Activated CD8-positive, alpha-beta memory T cell treated with anti-CD3 and anti-CD28 coated beads, Interleukin-2, amount 50 U/mL, for 4 hours (primary cell): Measurements from ENCODE around the gene PEPD.

Experiments
- DNase-seq: peaks from one replicate; pipeline ENCODE4 v3.0.0-alpha.2; 2020

The PEPD gene

GRCh38 chr19:33510462-33511194 is 11.0 kb downstream of the PEPD start:
- DNase-seq = no peak

GRCh38 chr19:33509774-33510173 is 11.8 kb downstream of the PEPD start:
- no peak for DNase-seq

GRCh38 chr19:33508941-33509614 is 12.5 kb downstream of the PEPD start:
- DNase-seq = no peak

- no peak for DNase-seq
These were observed 13.2 kb downstream of the PEPD start for GRCh38 chr19:33508431-33508830.

- DNase-seq = no peak
These were observed 13.6 kb downstream of the PEPD start for GRCh38 chr19:33508009-33508408.

- no peak for DNase-seq
These were observed 14.3 kb downstream of the PEPD start for GRCh38 chr19:33507021-33507956.

GRCh38 chr19:33506498-33506897 is 15.1 kb downstream of the PEPD start:
- DNase-seq = no peak

GRCh38 chr19:33505823-33506222 is 15.8 kb downstream of the PEPD start:
- DNase-seq = no peak

- no peak for DNase-seq
These were observed 16.4 kb downstream of the PEPD start for GRCh38 chr19:33505148-33505547.

GRCh38 chr19:33504058-33504444 is 17.5 kb downstream of the PEPD start:
- DNase-seq = no peak

GRCh38 chr19:33503433-33504057 is 18.0 kb downstream of the PEPD start:
- no peak for DNase-seq

- no peak for DNase-seq
These were observed 18.6 kb downstream of the PEPD start for GRCh38 chr19:33503030-33503429.

GRCh38 chr19:33502521-33502920 is 19.1 kb downstream of the PEPD start:
- no peak for DNase-seq

GRCh38 chr19:33501693-33502356 is 19.8 kb downstream of the PEPD start:
- no peak for DNase-seq

- no peak for DNase-seq
These were observed 20.6 kb downstream of the PEPD start for GRCh38 chr19:33500991-33501390.

- DNase-seq = no peak
These were observed 21.0 kb downstream of the PEPD start for GRCh38 chr19:33500586-33500985.

- no peak for DNase-seq
These were observed 21.7 kb downstream of the PEPD start for GRCh38 chr19:33499671-33500506.

- DNase-seq = no peak
These were observed 22.3 kb downstream of the PEPD start for GRCh38 chr19:33499248-33499647.

GRCh38 chr19:33498391-33499000 is 23.1 kb downstream of the PEPD start:
- no peak for DNase-seq

- DNase-seq = no peak
These were observed 23.8 kb downstream of the PEPD start for GRCh38 chr19:33497778-33498175.

- no peak for DNase-seq
These were observed 24.3 kb downstream of the PEPD start for GRCh38 chr19:33497131-33497777.
